Measurements from ENCODE around the gene CHD3.

The CHD3 gene

GRCh38 chr17:7875804-7876370 is 12.7 kb upstream of the CHD3 start:
- DNase-seq = no peak

GRCh38 chr17:7878234-7878633 is 10.4 kb upstream of the CHD3 start:
- no peak for DNase-seq

GRCh38 chr17:7880076-7880868 is 8.3 kb upstream of the CHD3 start:
- DNase-seq = no peak

- no peak for DNase-seq
These were observed 7.1 kb upstream of the CHD3 start for GRCh38 chr17:7881276-7882054.

GRCh38 chr17:7882068-7882467 is 6.5 kb upstream of the CHD3 start:
- no peak for DNase-seq

GRCh38 chr17:7882629-7883028 is 6.0 kb upstream of the CHD3 start:
- DNase-seq = no peak

GRCh38 chr17:7883781-7884386 is 4.7 kb upstream of the CHD3 start:
- peak; percentile 51 for DNase-seq

- peak; percentile 68 for DNase-seq
These were observed 3.8 kb upstream of the CHD3 start for GRCh38 chr17:7884581-7885366.

- DNase-seq = peak; percentile 78
These were observed 3.0 kb upstream of the CHD3 start for GRCh38 chr17:7885367-7886226.

GRCh38 chr17:7886227-7887037 is 2.2 kb upstream of the CHD3 start:
- peak; percentile 73 for DNase-seq

- no peak for DNase-seq
These were observed 1.5 kb upstream of the CHD3 start for GRCh38 chr17:7887038-7887481.

GRCh38 chr17:7887482-7888183 is 956 bp upstream of the CHD3 start:
- DNase-seq = peak; percentile 86

GRCh38 chr17:7889166-7889955 is 772 bp downstream of the CHD3 start:
- peak; percentile 70 for DNase-seq

GRCh38 chr17:7893187-7893880 is 4.7 kb downstream of the CHD3 start:
- DNase-seq = no peak

- DNase-seq = peak; percentile 39
These were observed 5.6 kb downstream of the CHD3 start for GRCh38 chr17:7894226-7894625.

GRCh38 chr17:7894866-7895265 is 6.3 kb downstream of the CHD3 start:
- no peak for DNase-seq

- DNase-seq = peak; percentile 39
These were observed 8.5 kb downstream of the CHD3 start for GRCh38 chr17:7897090-7897489.

GRCh38 chr17:7897773-7898172 is 9.2 kb downstream of the CHD3 start:
- DNase-seq = peak; percentile 38

Measured in activated CD8-positive, alpha-beta memory T cell treated with anti-CD3 and anti-CD28 coated beads, Interleukin-2, amount 50 U/mL, for 48 hours (primary cell).